Measurements from ENCODE around the gene LRRC3.
"Not testable (repeated sequence)": the region's sequence is repeated elsewhere in the genome, so short reads cannot be mapped to it uniquely, and the experiment has no call there.

LRRC3 gene

GRCh38 chr21:44417621-44418107 lies 37.6 kb upstream of the LRRC3 start:
- not testable (repeated sequence) for H3K27me3 ChIP-seq (ENCODE audit: control insufficient read depth in 1 of 2, insufficient read depth in 2 of 2, low read length in 2 of 2); H3K9ac ChIP-seq (ENCODE audit: low read depth in 1 of 2, low read length in 2 of 2); H3K36me3 ChIP-seq (ENCODE audit: control insufficient read depth in 1 of 2, insufficient read depth in 2 of 2, low read length in 2 of 2); H3K27ac ChIP-seq (ENCODE audit: low read depth, low read length); H3K4me1 ChIP-seq (ENCODE audit: control insufficient read depth in 1 of 2, insufficient read depth in 2 of 2, low read length in 2 of 2); H3K4me3 ChIP-seq (ENCODE audit: low read depth in 1 of 2, low read length in 2 of 2); H3K9me3 ChIP-seq (ENCODE audit: control insufficient read depth in 1 of 2, low read length in 2 of 2)

GRCh38 chr21:44418108-44418875 lies 37.0 kb upstream of the LRRC3 start:
- no peaks in the 10 kb centered on the region for H3K27me3 ChIP-seq (ENCODE audit: control insufficient read depth in 1 of 2, insufficient read depth in 2 of 2, low read length in 2 of 2)
- no peaks in the 10 kb centered on the region for H3K4me1 ChIP-seq (ENCODE audit: control insufficient read depth in 1 of 2, insufficient read depth in 2 of 2, low read length in 2 of 2)
- H3K36me3 ChIP-seq (ENCODE audit: control insufficient read depth in 1 of 2, insufficient read depth in 2 of 2, low read length in 2 of 2), result no peaks in the 10 kb centered on the region
- no peaks in the 10 kb centered on the region for H3K9me3 ChIP-seq (ENCODE audit: control insufficient read depth in 1 of 2, low read length in 2 of 2)
- H3K9ac ChIP-seq (ENCODE audit: low read depth in 1 of 2, low read length in 2 of 2), result no peak overlapping the region
- no peak overlapping the region for H3K27ac ChIP-seq (ENCODE audit: low read depth, low read length)
- no peak overlapping the region for H3K4me3 ChIP-seq (ENCODE audit: low read depth in 1 of 2, low read length in 2 of 2)

DNA sequence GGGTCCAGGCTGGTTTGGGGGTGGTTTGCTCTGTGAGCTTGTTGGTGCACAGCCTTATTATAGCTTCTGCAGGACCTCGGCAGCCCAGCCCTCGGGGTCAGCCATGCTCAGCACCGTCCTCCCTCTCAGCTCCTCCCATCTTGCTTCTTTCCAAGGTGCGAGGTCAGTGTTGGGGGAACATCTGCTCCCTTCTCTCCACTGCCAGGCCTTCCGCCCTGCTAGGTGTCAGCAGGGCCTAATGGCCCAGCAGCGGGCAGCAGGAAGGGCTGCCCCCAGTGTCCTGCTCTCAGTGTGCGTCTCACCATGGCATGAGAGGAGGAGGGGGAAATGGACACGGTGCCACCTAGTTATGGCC lies 36.5 kb upstream of the LRRC3 start:
- Histone ChIP-seq H3K4me3 (ENCODE audit: low read depth in 1 of 2, low read length in 2 of 2) (no peak overlapping the region), H3K4me1 (ENCODE audit: control insufficient read depth in 1 of 2, insufficient read depth in 2 of 2, low read length in 2 of 2) (no peaks in the 10 kb centered on the region), H3K27ac (ENCODE audit: low read depth, low read length) (no peak overlapping the region), H3K36me3 (ENCODE audit: control insufficient read depth in 1 of 2, insufficient read depth in 2 of 2, low read length in 2 of 2) (no peaks in the 10 kb centered on the region), H3K27me3 (ENCODE audit: control insufficient read depth in 1 of 2, insufficient read depth in 2 of 2, low read length in 2 of 2) (no peaks in the 10 kb centered on the region), H3K9ac (ENCODE audit: low read depth in 1 of 2, low read length in 2 of 2) (no peak overlapping the region), H3K9me3 (ENCODE audit: control insufficient read depth in 1 of 2, low read length in 2 of 2) (no peaks in the 10 kb centered on the region)

DNA sequence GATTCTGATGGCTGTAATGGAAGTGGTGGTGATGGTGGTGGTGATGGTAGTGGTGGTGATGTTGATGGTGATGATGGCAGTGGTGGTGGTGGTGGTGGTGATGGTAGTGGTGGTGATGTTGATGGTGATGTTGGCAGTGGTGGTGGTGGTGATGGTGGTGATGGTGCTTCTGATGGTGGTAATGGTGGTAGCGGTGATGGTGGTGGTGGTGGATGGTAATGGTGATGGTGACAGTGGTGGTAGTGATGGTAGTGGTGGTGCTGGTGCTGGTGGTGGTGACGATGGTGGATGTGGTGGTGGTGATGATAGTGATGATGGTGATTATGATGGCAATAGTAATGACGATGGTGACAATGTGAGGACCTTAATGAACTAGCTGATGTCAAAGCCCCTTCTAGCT lies 35.6 kb upstream of the LRRC3 start:
- Histone ChIP-seq H3K4me1 (ENCODE audit: control insufficient read depth in 1 of 2, insufficient read depth in 2 of 2, low read length in 2 of 2) (no peaks in the 10 kb centered on the region), H3K36me3 (ENCODE audit: control insufficient read depth in 1 of 2, insufficient read depth in 2 of 2, low read length in 2 of 2) (no peaks in the 10 kb centered on the region), H3K9me3 (ENCODE audit: control insufficient read depth in 1 of 2, low read length in 2 of 2) (no peaks in the 10 kb centered on the region), H3K27ac (ENCODE audit: low read depth, low read length) (no peak overlapping the region), H3K9ac (ENCODE audit: low read depth in 1 of 2, low read length in 2 of 2) (no peak overlapping the region), H3K27me3 (ENCODE audit: control insufficient read depth in 1 of 2, insufficient read depth in 2 of 2, low read length in 2 of 2) (no peaks in the 10 kb centered on the region), H3K4me3 (ENCODE audit: low read depth in 1 of 2, low read length in 2 of 2) (no peak overlapping the region)

DNA sequence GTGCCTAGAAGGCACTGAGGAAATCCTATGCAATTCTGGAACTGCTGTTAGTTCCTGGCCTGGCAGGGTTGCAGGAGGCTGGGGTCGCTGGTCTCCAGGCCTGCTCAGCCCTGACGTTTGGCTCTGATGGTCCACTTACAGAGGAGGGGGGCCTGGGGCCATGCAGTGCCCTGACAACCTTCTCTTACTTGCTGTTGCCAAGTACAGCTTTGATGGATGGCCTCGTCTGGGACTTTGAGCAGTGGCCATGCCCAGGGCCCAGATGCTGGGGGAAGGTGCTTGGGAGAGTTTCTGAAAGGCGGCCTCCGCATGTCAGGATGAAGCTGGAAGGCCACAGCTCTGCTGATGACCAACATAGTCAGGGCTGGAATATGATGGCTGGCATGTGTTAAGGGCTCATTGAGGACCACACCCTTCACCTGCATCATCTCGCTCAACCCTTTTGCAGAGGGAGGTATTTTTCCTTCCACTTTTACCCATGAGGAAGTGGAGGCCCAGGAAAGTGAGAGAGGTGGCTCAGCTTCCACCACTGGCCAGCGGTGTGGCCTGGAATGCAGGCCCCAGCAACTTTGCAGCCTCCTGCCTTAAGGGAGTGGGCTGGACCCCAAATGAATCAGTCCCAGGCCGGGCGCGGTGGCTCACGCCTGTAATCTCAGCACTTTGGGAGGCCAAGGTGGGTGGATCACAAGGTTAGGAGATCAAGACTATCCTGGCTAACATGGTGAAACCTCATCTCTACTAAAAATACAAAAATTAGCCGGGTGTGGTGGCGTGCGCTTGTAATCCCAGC lies 34.7 kb upstream of the LRRC3 start:
- H3K4me3 ChIP-seq (ENCODE audit: low read depth in 1 of 2, low read length in 2 of 2), result no peak overlapping the region
- no peak overlapping the region for H3K27ac ChIP-seq (ENCODE audit: low read depth, low read length)
- no peak overlapping the region for H3K9ac ChIP-seq (ENCODE audit: low read depth in 1 of 2, low read length in 2 of 2)
- H3K4me1 ChIP-seq (ENCODE audit: control insufficient read depth in 1 of 2, insufficient read depth in 2 of 2, low read length in 2 of 2), result no peaks in the 10 kb centered on the region
- no peaks in the 10 kb centered on the region for H3K9me3 ChIP-seq (ENCODE audit: control insufficient read depth in 1 of 2, low read length in 2 of 2)
- H3K36me3 ChIP-seq (ENCODE audit: control insufficient read depth in 1 of 2, insufficient read depth in 2 of 2, low read length in 2 of 2), result no peaks in the 10 kb centered on the region
- no peaks in the 10 kb centered on the region for H3K27me3 ChIP-seq (ENCODE audit: control insufficient read depth in 1 of 2, insufficient read depth in 2 of 2, low read length in 2 of 2)

DNA sequence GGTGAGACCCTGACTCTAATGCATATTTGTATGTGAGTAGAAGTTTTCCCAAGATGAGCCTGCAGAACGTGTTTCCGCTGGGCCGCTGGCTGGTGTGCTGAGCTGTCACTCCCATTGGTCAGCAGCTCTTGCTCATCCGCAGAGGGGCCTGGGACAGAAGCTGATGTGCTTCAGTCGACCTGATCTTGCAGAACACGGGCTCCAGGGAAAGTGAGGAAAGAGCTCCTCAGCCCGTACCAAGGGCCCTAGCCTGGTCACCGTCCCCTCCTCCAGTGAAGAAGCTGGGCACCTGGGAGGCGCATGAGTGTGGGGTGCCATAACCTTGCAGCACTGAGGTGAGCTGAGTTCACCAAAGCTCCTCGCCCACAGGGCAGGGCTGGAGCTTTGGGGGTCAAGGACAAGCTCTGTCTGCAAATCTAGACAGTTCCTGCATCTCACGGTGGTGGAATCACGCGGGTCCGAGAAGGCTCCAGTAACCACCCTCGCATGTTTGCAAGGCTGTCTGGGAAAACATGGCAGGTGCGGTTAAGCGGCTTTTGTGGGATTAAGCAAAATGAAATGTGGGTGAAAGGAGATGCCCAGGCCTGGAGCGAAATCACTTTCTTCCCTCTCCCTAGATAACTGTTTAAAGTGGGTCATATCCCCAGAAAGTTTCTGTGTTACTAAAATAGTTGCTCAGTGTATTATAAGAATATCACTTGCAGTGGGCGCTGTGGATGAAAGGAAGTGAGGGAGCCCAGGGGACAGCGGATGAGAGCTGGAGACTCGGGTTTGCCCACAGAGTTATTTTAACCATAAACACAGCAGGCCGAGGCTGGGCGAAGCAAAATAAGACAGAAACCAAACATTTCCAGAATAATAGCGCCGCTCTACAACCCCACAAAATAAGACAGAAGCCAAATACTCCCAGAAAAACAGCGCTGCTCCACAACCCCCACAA lies 33.1 kb upstream of the LRRC3 start:
- H3K36me3 ChIP-seq (ENCODE audit: control insufficient read depth in 1 of 2, insufficient read depth in 2 of 2, low read length in 2 of 2), result no peaks in the 10 kb centered on the region
- no peak overlapping the region for H3K9ac ChIP-seq (ENCODE audit: low read depth in 1 of 2, low read length in 2 of 2)
- no peaks in the 10 kb centered on the region for H3K27me3 ChIP-seq (ENCODE audit: control insufficient read depth in 1 of 2, insufficient read depth in 2 of 2, low read length in 2 of 2)
- H3K27ac ChIP-seq (ENCODE audit: low read depth, low read length), result no peak overlapping the region
- no peak overlapping the region for H3K4me3 ChIP-seq (ENCODE audit: low read depth in 1 of 2, low read length in 2 of 2)
- H3K9me3 ChIP-seq (ENCODE audit: control insufficient read depth in 1 of 2, low read length in 2 of 2), result no peaks in the 10 kb centered on the region
- no peaks in the 10 kb centered on the region for H3K4me1 ChIP-seq (ENCODE audit: control insufficient read depth in 1 of 2, insufficient read depth in 2 of 2, low read length in 2 of 2)

- H3K4me3 ChIP-seq (ENCODE audit: low read depth in 1 of 2, low read length in 2 of 2), result no peak overlapping the region
- no peak overlapping the region for H3K9ac ChIP-seq (ENCODE audit: low read depth in 1 of 2, low read length in 2 of 2)
- no peaks in the 10 kb centered on the region for H3K36me3 ChIP-seq (ENCODE audit: control insufficient read depth in 1 of 2, insufficient read depth in 2 of 2, low read length in 2 of 2)
- no peaks in the 10 kb centered on the region for H3K9me3 ChIP-seq (ENCODE audit: control insufficient read depth in 1 of 2, low read length in 2 of 2)
- H3K4me1 ChIP-seq (ENCODE audit: control insufficient read depth in 1 of 2, insufficient read depth in 2 of 2, low read length in 2 of 2), result no peaks in the 10 kb centered on the region
- H3K27me3 ChIP-seq (ENCODE audit: control insufficient read depth in 1 of 2, insufficient read depth in 2 of 2, low read length in 2 of 2), result no peaks in the 10 kb centered on the region
- H3K27ac ChIP-seq (ENCODE audit: low read depth, low read length), result no peak overlapping the region
These were observed 31.9 kb upstream of the LRRC3 start for GRCh38 chr21:44423312-44423821.

DNA sequence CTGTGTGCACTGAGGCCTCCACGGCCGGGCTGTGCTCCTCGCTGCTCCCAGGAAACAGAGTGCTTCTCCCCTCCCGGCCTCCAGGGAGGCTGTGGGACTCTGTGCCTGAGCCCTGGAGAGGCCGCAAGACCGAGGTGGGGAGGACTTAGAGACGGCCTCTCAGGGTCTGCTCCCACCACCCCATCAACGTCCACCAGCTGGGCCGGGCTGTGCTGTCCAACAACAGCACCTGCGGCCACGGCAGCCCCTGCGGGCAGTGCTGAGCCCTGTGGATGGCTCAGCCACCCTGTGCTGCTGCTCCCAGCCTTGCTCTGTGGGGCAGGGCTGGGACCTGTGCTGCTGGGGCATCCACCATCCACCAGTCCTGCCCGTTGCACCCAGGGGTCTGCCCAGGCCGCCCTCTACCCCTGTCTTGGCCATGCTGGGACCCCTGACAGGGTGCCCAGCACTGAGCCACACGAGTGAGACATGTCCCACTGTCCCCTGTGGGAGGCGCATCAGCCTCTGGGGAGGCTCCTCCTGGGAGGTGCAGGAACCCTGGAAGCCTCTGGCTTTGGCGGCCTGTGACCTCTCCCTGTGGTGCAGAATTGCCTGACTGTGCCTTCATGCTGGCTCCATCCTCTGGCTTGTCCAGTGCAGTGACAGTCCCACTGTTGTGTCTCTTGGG lies 31.2 kb upstream of the LRRC3 start:
- Histone ChIP-seq H3K4me1 (ENCODE audit: control insufficient read depth in 1 of 2, insufficient read depth in 2 of 2, low read length in 2 of 2) (no peaks in the 10 kb centered on the region), H3K9ac (ENCODE audit: low read depth in 1 of 2, low read length in 2 of 2) (no peak overlapping the region), H3K36me3 (ENCODE audit: control insufficient read depth in 1 of 2, insufficient read depth in 2 of 2, low read length in 2 of 2) (no peaks in the 10 kb centered on the region), H3K4me3 (ENCODE audit: low read depth in 1 of 2, low read length in 2 of 2) (no peak overlapping the region), H3K27me3 (ENCODE audit: control insufficient read depth in 1 of 2, insufficient read depth in 2 of 2, low read length in 2 of 2) (no peaks in the 10 kb centered on the region), H3K27ac (ENCODE audit: low read depth, low read length) (no peak overlapping the region), H3K9me3 (ENCODE audit: control insufficient read depth in 1 of 2, low read length in 2 of 2) (no peaks in the 10 kb centered on the region)

DNA sequence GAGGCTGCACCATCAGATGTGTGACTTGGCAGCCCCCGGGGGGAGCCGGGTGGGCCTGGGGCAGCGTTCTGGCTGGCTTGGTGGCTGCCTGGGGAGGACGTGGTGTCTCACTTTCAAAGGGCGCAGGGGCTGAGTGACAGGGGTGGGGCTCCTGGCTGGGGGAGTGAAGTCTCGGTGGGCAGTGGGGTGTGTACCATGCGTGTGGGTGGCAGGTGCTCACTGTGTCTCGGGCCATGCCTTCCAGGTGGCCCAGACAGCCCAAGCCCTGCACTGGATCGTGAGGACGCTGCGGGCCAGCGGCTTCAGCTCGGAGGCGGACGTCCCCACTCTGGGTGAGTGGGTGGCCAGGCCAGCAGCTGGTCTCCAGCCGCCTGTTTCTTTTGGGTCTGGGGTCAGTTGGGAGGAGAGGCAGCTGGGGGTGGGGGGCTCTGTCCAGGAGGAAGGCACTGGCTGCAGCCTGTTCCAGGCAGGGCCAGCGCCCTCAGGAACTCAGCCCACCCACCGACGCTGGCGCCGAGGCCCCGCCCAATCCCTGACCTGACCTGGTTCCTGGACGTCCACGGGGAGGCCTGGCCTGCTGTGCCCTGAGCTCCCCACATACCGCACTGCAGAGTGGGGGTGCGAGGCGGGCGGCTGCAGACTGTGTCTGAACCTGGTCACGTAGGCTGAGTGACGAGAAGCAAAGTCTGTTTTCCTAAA lies 30.6 kb upstream of the LRRC3 start:
- Histone ChIP-seq H3K27ac (ENCODE audit: low read depth, low read length) (no peak overlapping the region), H3K9ac (ENCODE audit: low read depth in 1 of 2, low read length in 2 of 2) (no peak overlapping the region), H3K4me1 (ENCODE audit: control insufficient read depth in 1 of 2, insufficient read depth in 2 of 2, low read length in 2 of 2) (no peaks in the 10 kb centered on the region), H3K27me3 (ENCODE audit: control insufficient read depth in 1 of 2, insufficient read depth in 2 of 2, low read length in 2 of 2) (no peaks in the 10 kb centered on the region), H3K9me3 (ENCODE audit: control insufficient read depth in 1 of 2, low read length in 2 of 2) (peaks cover 0 to 2% of the 10 kb centered on the region in 2 donors), H3K36me3 (ENCODE audit: control insufficient read depth in 1 of 2, insufficient read depth in 2 of 2, low read length in 2 of 2) (no peaks in the 10 kb centered on the region), H3K4me3 (ENCODE audit: low read depth in 1 of 2, low read length in 2 of 2) (no peak overlapping the region)

All from duodenal mucosa (tissue), 2 donors.